Raji (cell line): ENCODE measurements around the gene RIC8A.

Experiments
- POLR2A ChIP-seq: IDR thresholded peaks from 2 replicates; pipeline ENCODE4 v1.6.1; 2011; ENCODE audit warnings: low read depth, low read length, control low read depth; ENCODE audit not compliant: insufficient read depth

The RIC8A gene

GRCh38 chr11:215581-216037 lies 8.1 kb downstream of the RIC8A start:
- TF ChIP-seq POLR2A = no peak

GRCh38 chr11:216081-216974 lies 8.8 kb downstream of the RIC8A start:
- TF ChIP-seq POLR2A = no peak

- TF ChIP-seq POLR2A = no peak
These were observed 10.2 kb downstream of the RIC8A start for GRCh38 chr11:217704-218103.

- no peak for TF ChIP-seq POLR2A
These were observed 11.5 kb downstream of the RIC8A start for GRCh38 chr11:218815-219593.

GRCh38 chr11:221539-221938 lies 14.0 kb downstream of the RIC8A start:
- TF ChIP-seq POLR2A = no peak

GRCh38 chr11:221998-222789 lies 14.7 kb downstream of the RIC8A start:
- no peak for TF ChIP-seq POLR2A

- no peak for TF ChIP-seq POLR2A
These were observed 15.7 kb downstream of the RIC8A start for GRCh38 chr11:223026-223789.

- no peak for TF ChIP-seq POLR2A
These were observed 16.4 kb downstream of the RIC8A start for GRCh38 chr11:223884-224283.

- no peak for TF ChIP-seq POLR2A
These were observed 16.9 kb downstream of the RIC8A start for GRCh38 chr11:224424-224823.

GRCh38 chr11:225734-226453 lies 18.4 kb downstream of the RIC8A start:
- TF ChIP-seq POLR2A = no peak

- TF ChIP-seq POLR2A = no peak
These were observed 20.4 kb downstream of the RIC8A start for GRCh38 chr11:227824-228379.

- TF ChIP-seq POLR2A = no peak
These were observed 22.9 kb downstream of the RIC8A start for GRCh38 chr11:230431-230830.

GRCh38 chr11:232783-233565 lies 25.5 kb downstream of the RIC8A start:
- no peak for TF ChIP-seq POLR2A
